Fibroblast of skin of abdomen (primary cell): ENCODE results near the gene C12orf43.

Experiments
- DNase-seq: peaks from one replicate; pipeline ENCODE4 v3.0.0-alpha.2; 2013

Gene C12orf43

DNA sequence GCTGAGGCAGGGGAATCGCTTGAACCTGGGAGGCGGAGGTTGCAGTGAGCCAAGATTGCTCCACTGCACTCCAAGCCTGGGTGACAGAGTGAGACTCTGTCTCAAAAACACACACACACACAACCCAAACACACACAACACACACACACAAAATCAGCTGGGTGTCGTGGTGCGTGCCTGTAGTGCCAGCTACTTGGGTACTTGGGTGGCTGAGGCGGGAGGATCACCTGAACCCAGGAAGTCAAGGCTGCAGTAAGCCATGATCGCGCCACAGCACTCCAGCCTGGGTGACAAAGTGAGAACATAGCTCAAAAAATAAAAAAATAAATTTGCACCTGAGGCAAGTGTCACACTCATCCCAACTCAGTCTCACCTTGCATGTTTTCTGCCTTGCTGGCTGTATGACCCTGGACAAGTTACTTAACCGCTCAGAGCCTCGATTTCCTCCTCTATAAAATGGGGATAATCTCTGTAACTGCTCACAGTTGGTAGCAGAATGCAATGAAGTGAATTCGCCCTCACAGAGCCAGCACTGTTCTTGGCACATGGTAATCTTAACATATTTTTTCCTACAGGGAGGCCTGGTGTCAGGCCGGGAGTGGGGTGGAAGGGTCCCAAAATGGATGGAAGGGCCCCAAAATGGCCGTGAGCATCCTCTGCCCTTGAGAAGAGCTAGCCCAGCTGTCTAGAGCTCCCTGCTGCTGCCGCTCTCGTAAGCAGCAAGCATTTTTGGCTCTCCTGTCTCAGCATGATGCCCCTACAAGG lies 38.6 kb downstream of the C12orf43 start:
- DNase-seq, result no peak

DNA sequence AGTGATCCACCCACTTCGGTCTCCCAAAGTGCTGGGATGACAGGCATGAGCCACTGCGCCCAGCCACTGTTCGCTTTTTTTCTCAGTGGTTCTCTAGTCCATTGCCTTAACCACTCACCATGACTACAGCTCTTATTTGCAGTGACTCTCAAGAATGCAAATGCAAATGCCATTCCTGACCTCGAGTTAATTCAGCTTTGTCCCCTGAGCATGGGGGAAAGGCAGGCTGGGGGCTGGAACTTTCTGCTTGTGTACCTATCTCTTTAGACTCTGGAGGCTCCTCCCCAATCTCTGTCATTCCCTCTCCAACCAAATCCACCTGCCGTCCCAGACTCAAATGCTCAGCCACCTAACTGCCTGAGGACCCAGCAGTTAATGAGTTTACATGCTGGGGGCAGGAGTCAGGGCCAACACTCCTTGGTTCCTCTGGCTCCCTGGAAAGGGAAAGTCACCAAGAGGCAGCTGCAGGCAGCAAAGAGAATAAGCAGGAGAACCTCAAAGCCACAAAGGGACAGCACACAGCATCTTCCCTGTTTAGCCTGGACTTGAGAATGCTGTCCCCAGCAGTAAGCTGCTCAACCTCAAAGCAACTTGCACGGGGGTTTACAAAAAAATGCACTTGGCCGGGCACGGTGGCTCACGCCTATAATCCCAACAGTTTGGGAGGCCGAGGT lies 43.3 kb downstream of the C12orf43 start:
- no peak for DNase-seq

GRCh38 chr12:120971299-120972180 lies 44.7 kb downstream of the C12orf43 start:
- peak; percentile 60 for DNase-seq

- no peak for DNase-seq
These were observed 46.0 kb downstream of the C12orf43 start for GRCh38 chr12:120970310-120970709.

- no peak for DNase-seq
These were observed 50.7 kb downstream of the C12orf43 start for GRCh38 chr12:120965534-120966091.

- no peak for DNase-seq
These were observed 52.0 kb downstream of the C12orf43 start for GRCh38 chr12:120964298-120964697.

DNA sequence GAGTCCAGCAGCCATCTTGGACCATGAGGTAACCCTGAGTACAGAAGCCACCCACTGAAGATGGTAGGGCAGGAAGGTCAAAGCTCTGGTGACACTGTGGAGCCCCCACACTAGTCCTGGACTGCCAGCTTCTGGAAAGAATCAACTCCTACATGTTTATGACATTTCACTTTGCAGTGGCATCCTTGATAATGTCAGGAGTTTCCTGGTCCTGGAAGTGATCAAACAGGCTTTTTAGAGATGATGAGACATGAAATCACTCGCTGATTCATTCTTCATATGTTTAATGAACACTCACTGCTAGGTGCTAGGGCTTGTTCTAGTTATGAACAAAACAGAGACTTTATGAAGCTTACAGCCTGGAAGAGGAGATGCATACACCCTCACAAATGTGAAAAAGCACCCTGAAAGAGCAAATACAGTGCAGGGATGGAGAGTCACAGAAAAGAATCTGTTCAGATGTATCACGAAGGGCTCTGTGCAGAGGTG lies 53.7 kb downstream of the C12orf43 start:
- DNase-seq, result no peak

- DNase-seq, result no peak
These were observed 54.4 kb downstream of the C12orf43 start for GRCh38 chr12:120961604-120962531.

GRCh38 chr12:120960657-120961056 lies 55.6 kb downstream of the C12orf43 start:
- DNase-seq, result no peak

- no peak for DNase-seq
These were observed 57.0 kb downstream of the C12orf43 start for GRCh38 chr12:120959111-120959878.

DNA sequence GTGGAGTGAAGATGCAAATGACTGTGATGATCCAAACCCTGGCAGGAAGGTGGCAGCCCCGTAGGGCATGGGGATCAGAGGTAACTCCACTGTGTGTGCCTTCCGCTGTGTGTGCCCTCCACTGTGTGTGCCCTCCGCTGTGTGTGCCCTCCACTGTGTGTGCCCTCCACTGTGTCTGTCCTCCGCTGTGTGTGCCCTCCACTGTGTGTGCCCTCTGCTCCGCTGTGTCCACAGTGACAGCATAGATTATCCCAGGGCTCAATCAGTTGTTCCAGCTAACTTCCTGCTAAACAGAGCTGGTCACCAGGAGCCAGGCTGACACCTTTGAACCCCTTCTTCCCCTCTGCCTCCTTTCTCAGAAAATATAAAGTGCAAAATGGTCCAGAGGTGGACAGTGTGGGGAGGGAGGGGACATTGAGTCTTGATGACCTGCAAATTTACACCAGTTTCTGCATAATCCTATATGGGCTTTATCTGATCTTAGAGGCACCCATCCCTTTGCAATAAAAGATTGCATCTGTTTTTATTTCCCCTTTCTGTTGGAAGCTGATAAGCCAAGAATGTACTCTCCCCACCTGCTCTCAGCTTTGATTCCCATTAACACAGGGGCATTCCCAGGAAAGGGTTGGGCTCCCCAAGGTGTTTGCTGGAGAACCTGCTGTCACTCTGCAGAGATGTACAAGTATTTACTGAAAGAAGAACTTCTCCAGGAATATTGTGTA lies 59.5 kb downstream of the C12orf43 start:
- no peak for DNase-seq

DNA sequence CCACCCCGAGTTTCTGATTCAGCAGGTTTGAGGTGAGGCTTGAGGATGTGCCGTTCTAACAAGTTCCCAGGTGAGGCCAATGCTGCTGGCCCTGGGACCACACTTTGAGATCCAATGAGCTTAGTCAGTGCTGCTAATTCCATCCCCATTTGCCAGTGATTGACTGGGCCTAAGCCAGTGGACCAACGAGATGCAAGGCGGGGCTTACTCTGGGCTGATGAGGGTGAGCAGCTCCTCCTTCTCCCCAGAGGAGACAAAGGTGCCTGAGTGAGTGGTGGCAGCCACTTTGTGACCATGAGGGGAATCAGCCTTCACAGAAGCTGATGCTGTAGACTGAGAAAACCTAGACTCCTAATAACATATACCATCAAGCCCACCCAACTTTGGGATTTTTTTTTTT lies 61.1 kb downstream of the C12orf43 start:
- DNase-seq, result no peak

DNA sequence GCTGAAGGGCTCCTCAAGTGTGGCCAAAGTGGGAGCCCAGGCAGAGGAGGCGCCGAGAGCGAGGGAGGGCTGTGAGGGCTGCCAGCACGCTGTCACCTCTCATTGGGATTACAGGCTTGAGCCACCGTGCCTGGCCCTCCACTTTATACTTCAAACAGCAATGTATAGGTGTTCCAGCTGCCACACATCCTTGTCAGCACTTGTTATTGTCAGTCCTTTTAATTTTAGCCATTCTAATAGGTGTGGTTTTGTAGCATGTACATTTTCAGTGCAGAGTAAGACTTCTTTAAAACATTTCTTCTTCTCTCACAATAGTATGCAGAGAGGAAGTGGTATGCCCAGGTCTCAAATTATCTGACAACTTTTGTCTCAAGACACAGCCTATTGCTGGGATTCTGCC lies 65.5 kb downstream of the C12orf43 start:
- no peak for DNase-seq
